NCI-H1048 (cell line): Measurements from ENCODE around the gene SLC39A11.
A peak's percentile ranks its signal among the peaks of the same experiment; 100 is the strongest.

Experiments used
- DNase-seq: peaks from one replicate; lab custom pipeline; 2025; lab: John Stamatoyannopoulos, UW

SLC39A11 gene

DNA sequence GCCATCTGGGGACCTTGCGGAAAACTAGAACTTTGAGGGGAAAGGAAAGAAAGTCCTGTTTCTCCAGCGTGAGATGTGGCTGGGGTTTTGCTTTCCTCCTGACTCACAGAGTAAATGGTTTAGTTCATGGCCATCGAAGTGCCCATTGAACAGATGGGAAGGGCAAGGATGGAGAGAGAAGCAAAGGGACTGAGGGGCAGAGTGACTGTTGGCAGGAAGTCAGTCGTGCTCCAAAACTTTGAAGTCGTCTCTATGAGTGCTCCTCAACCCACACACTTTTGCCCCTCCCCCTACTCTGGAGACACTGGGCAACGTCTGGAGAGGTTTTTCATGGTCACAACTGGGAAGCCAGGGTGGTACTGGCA lies 476.9 kb downstream of the SLC39A11 start:
- no peak for DNase-seq

GRCh38 chr17:72614871-72615626 lies 477.4 kb downstream of the SLC39A11 start:
- DNase-seq: peak; percentile 13

GRCh38 chr17:72614476-72614870 lies 478.0 kb downstream of the SLC39A11 start:
- no peak for DNase-seq

DNA sequence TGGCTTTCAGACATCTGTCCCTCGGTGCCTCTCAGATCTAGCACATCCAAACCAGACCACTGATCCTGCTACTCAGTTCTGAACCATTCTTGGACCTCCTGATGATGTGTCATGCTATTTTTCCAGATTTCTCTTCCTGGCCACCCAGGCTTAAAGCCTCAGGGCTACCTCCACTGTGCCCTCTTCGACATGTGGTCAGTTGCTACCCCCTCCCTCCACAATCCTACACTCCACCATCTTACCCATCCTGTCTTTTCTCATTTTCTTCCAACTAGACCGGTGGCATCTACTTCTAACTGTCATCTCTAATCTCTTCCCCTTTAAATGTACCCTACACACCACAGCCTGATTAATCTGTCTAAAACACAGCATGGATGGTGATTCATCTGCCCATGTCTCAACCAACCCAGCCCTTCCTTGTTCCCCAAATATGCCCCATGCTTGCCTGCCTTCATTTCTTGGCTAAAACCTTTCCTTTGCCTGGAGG lies 478.6 kb downstream of the SLC39A11 start:
- no peak for DNase-seq

DNA sequence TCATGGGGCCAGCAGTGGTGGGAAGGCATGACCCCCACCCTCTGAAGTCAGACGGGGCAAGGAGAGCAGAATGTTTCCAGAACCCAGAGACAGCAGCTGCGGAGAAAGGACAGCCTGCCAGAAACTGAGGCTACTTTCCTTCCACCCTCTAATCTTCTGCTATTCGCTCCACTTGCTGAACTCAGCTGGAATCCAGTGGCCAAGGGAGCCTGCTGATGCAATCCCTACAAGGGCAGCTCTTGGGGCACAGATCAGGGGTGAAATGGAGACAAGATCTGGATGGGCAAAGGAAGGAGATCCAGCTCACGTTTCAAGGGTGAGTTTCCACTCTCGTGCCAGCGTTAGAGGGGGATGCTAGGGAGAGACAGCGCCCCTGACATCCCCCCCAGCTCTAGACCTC lies 479.1 kb downstream of the SLC39A11 start:
- no peak for DNase-seq

GRCh38 chr17:72611172-72611571 lies 481.3 kb downstream of the SLC39A11 start:
- DNase-seq: no peak

GRCh38 chr17:72609501-72609900 lies 483.0 kb downstream of the SLC39A11 start:
- DNase-seq: no peak

DNA sequence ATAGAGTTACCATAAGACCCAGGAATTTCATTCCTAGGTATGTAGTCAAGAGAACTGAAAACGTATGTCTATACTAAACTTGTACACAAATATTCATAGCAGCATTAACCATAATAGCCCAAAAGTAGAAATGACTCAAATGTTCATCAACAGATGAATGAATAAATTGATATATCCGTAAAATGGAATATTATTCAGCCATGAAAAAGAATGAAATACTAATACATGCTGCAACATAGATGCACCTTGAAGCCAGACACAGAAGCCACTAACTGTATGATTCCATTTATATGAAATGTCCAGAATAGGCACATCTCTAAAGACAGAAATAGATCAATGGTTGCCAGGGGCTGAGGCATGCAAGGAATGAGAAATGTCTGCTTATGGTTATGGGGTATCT lies 484.1 kb downstream of the SLC39A11 start:
- DNase-seq: no peak

DNA sequence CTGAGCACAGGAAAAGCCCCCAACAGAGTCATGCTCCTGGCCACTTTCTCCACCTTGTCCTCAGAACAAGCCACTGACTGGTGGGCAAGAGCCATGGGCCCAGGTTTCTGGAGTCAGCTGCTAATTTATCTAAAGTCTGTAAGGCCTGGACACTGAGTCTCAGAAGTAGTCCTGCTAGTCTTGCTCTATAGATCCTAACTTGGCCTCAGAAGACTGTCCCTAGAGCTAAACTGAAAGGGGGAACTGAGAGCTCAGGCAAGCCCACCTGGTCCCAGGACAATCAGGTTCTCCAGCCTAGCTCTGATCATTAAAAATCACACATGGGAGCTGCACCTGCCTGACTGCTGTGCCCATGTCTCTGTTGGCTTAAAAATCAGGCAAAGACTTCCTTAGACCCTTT lies 485.8 kb downstream of the SLC39A11 start:
- DNase-seq: no peak

DNA sequence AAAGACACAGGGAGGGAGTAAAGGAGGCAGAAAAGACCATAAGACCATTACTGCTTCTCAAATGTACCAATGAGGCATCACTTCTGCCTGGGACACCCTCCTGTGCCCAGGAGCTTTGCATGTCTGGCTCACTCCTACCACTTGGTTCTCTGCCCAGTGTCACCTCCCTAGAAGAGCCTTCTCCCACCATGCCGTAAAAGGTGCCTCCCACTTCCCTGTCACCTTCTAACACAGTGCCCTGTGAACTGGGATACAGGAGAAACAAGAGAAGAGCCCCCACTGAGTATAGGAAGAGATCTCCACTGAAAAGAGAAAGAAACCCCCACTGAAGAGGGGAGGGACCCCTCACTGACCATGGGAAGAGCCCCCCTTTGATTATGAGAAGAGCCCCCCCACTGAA lies 486.9 kb downstream of the SLC39A11 start:
- no peak for DNase-seq

DNA sequence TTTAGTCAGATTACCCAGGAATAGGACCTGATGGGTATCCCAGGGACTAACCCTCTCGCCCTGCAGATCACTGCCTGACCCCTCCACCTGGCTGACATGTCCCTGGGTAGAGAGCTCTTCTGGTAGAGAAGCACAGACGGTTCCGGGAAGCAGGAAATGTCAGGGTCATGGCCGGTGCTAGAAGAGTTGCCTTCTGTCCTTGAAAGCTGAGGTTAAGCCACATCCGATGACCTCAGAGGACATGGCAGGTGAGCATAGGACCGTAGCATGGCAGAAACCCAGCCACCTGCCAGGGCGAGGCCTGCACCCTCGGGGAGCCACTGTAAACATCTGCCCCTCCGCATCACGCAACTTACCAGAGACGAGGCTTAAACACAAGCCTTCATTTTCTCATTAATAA lies 488.0 kb downstream of the SLC39A11 start:
- DNase-seq: no peak

DNA sequence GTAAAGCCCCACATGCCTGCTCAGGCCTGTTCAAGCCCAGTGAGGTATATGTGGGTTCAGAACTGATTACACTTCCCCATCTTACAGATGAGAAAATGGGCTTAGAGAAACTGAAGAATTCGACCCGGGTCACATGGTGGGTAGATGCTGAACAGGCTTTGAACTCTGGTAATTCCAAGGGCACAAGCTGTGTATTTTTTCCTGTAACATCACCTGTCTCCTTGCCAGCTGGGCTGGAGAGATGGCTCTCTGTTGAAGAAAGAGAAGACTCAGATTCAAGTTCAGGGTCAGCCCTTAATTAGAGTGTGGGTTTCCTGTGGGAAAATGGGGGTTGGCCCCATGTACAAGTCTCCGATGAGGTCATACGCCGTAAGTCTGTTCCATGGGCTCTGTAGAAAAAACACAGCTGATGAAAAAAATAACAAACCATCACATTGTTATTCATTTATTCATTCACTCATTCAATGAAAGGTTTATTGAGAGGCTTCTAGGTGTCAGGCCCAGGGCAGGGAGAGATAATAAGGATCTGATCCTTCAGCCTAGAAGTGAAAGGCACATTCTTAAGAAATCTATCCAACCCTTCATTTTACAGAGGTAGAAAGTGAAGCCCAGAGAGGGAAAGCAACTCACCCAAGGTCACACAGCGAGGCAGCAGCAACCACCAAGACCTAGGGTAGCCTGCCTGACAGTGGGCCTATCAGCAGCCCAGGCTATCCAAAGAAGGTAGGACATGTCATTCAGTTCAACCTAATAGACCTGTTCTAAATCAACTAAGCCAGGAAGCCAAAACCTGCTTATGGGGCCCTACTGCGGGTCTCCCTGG lies 488.9 kb downstream of the SLC39A11 start:
- DNase-seq: no peak

DNA sequence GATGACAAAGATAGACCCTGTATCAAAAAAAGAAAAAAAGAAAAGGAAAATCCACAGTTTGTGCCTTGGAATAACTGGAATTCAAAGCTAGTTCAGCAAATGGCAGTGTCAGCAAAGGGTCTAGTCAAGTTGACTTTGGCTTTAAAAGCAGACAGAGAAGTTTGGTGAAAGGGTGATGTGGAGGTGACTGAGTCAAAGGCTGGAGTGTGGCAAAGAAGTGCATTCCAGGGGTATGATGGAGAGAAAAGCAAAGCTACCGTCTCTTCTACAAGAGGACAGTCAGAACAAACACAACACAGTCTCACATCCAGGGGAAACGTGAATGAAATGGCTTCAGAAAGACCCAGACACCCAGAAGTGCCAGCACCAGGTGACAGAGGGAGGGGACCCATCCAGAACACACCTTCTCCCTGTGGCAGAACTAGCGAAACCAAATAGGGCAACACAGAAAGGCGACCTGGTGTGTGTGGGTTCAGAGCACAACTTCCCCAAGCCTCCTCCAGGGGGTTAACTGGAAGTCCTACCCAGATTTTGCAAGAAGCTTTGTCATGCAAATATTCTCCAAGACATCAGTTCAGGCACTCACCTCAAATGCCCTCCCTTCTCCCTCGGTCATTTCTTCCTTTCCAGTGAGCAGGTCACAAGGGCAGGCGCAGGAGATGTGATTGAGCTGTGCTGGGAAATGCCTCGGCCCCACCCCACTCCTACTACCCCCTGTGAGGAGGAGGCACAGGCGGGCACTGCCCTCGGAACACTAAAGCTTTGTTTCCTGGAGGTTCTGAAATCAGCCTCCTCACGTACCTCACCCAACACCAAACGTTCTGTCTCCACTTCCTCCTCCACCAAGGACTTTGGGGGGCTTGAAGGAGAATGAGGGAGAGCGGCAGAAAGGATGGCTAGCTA lies 489.7 kb downstream of the SLC39A11 start:
- DNase-seq: no peak

DNA sequence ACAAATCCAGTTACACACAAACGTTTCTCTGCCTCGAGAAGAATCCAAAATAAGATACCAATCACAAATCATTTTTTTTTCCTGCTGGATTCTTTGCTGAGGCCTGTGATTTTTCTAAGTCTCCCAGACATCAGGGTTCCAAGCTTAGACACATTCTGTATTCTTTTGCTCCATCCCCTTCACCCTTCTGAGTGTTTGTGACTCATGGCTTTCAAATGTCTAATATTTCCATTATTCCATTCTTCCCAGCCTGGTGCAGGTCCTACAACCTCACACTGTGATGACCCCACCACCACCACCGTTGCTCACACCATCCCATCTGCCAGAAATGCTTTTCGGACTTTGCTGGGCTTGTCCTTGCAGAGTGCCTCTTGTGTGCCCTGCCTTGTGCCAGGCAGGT lies 491.6 kb downstream of the SLC39A11 start:
- no peak for DNase-seq

GRCh38 chr17:72599891-72600290 lies 492.6 kb downstream of the SLC39A11 start:
- DNase-seq: no peak

DNA sequence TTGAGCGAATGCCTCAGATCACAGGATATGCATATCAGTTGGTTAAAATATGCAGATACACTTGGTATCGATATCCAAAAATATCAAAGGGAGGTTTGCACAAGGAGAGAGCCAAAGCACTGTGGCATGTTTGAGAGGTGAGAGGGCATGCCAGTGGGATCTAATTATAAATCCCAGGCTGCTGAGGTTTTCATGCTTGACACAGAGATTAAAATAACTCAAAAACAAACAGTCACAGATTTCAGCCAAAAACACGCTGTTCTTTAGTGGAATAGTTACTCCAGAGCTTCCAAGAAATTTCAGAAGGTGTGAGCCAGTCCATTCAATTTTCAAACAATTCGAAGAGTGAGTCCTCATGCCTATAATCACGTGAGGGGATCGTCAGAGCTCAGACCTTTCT lies 493.8 kb downstream of the SLC39A11 start:
- DNase-seq: no peak

DNA sequence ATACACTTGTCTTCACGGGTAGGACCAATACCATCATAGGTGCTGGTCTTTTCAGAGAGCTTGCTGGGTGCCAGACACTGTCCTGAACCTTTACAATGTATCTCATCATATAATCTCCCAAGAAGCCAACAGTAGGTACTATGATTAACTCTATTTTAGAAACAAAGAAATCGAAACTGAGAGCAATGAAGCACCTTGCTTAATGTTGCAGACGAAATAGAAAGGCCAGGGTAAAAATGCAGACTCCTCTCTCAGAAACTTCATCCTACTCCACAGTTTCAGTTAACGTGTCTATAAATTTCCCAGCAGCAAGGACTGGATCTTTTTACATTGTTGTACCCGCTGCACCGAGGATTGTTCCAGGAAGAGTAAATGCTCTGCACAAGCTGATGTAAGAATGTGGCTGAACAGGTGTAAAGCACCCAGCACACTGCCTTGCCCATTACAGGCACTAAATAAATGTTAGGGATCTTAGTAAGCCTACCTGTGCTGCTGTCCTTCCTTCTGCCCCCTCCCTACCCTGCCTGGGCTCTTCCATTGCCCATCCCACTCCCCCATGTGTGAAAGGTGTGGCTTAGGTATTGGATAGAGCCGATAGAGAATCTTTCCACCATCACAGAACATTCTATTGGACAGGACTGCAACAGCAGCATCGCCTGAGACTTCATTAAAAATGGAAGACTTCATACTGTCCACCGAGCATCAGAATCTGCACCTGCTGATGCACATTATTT lies 495.0 kb downstream of the SLC39A11 start:
- DNase-seq: no peak
